ENCODE measurements around the gene FLYWCH2. TPM values are rescaled to one million over a fixed set of nuclear protein-coding genes. Genes with fewer than 3 reads are reported as not detected.

Gene FLYWCH2
- total and polyA plus RNA-seq, 3 donors from 2014 or later = 42.3 to 96.5 (median 96.1) TPM

DNA sequence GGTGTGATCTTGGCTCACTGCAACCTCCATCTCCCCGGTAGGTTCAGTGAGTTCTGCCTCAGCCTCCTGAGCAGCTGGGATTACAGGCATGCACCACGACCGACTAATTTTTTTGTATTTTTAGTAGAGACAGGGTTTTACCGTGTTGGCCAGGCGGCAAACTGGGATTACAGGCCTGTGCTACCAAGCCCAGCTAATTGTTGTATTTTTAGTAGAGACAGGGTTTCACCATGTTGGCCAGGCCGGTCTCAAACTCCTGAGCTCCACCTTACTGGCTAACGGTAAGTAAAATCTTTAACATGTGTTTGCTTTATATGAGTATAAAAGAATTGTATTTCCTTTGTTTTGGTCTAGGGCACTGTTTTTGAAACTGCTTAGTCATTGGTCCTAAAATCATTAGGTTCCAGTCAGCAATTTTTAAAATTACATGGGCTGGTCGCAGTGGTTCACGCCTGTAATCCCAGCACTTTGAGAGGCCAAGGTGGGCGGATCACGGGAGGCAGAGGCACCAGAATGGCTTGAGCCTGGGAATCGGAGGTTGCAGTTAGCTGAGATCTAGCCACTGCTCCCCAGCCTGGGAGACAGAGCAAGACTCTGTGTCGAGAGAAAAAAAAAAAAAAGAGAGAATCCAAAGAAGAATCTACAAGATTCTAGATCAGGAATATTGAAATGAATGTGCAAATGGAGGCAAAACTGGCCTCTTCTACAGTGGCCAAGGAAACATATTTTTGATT, 32.3 kb downstream of the FLYWCH2 start:
- H3K27me3 ChIP-seq = no peaks in the 10 kb centered on the region
- DNase-seq = no peak
- no peak overlapping the region for H3K27ac ChIP-seq
- TF ChIP-seq, protein P1, sequence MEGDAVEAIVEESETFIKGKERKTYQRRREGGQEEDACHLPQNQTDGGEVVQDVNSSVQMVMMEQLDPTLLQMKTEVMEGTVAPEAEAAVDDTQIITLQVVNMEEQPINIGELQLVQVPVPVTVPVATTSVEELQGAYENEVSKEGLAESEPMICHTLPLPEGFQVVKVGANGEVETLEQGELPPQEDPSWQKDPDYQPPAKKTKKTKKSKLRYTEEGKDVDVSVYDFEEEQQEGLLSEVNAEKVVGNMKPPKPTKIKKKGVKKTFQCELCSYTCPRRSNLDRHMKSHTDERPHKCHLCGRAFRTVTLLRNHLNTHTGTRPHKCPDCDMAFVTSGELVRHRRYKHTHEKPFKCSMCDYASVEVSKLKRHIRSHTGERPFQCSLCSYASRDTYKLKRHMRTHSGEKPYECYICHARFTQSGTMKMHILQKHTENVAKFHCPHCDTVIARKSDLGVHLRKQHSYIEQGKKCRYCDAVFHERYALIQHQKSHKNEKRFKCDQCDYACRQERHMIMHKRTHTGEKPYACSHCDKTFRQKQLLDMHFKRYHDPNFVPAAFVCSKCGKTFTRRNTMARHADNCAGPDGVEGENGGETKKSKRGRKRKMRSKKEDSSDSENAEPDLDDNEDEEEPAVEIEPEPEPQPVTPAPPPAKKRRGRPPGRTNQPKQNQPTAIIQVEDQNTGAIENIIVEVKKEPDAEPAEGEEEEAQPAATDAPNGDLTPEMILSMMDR (IDR thresholded peaks at IDR 0.05) = no peak
- no peak for TF ChIP-seq POLR2A (IDR thresholded peaks at IDR 0.05)
- WGBS, 2 donors = 75 to 90% methylated on average over 13 of the region's 13 CpGs
- no peak overlapping the region for H3K4me3 ChIP-seq
- H3K9me3 ChIP-seq = no peaks in the 10 kb centered on the region
- H3K36me3 ChIP-seq (ENCODE audit: low read depth, missing control alignments) = no peaks in the 10 kb centered on the region
- intact Hi-C loops (cut with DNase I; ENCODE audit: low total_unique reads) = no loop called here
- H3K4me1 ChIP-seq = peaks cover 7% of the 10 kb centered on the region

- intact Hi-C loops (cut with DNase I; ENCODE audit: low total_unique reads) = no loop called here
- Histone ChIP-seq H3K36me3 (ENCODE audit: low read depth, missing control alignments) (no peaks in the 10 kb centered on the region), H3K4me1 (no peaks in the 10 kb centered on the region), H3K4me3 (no peak overlapping the region), H3K27ac (peak overlapping the region; percentile 62 to 63), H3K9me3 (no peaks in the 10 kb centered on the region), H3K27me3 (no peaks in the 10 kb centered on the region)
- no peak for TF ChIP-seq POLR2A (IDR thresholded peaks at IDR 0.05)
- TF ChIP-seq, protein P1 (IDR thresholded peaks at IDR 0.05) = peak; percentile 92 to 98 (median 96)
- peak; percentile 78 for DNase-seq
- WGBS, 2 donors = 7 to 14% methylated on average over 10 to 13 of the region's 13 CpGs
These were observed 36.7 kb downstream of the FLYWCH2 start for GRCh38 chr16:2919511-2920255.

DNA sequence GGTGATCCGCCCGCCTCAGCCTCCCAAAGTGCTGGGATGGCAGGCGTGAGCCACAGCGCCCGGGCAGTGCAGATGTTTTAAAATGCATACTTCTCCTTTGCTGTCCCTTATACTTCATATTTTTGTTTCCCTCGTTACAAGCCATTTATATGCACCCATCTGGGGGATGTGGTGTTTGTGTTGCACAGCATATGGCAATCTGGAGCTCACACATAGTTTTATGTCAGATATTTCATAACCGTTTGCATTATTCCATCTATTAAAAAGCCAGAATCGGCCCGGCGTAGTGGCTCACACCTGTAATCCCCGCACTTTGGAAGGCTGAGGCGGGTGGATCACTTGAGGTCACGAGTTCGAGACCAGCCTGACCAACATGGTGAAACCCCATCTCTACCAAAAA, 40.5 kb downstream of the FLYWCH2 start:
- WGBS, 2 donors = 92 to 94% methylated on average over 14 of the region's 14 CpGs
- no peak overlapping the region for H3K27ac ChIP-seq
- no peak for DNase-seq
- no peaks in the 10 kb centered on the region for H3K9me3 ChIP-seq
- H3K4me1 ChIP-seq = peaks cover 9% of the 10 kb centered on the region
- no peaks in the 10 kb centered on the region for H3K36me3 ChIP-seq (ENCODE audit: low read depth, missing control alignments)
- TF ChIP-seq POLR2A (IDR thresholded peaks at IDR 0.05) = no peak
- TF ChIP-seq, protein P1 (IDR thresholded peaks at IDR 0.05) = no peak
- no peaks in the 10 kb centered on the region for H3K27me3 ChIP-seq
- no peak overlapping the region for H3K4me3 ChIP-seq
- intact Hi-C loops (cut with DNase I; ENCODE audit: low total_unique reads) = no loop called here

DNA sequence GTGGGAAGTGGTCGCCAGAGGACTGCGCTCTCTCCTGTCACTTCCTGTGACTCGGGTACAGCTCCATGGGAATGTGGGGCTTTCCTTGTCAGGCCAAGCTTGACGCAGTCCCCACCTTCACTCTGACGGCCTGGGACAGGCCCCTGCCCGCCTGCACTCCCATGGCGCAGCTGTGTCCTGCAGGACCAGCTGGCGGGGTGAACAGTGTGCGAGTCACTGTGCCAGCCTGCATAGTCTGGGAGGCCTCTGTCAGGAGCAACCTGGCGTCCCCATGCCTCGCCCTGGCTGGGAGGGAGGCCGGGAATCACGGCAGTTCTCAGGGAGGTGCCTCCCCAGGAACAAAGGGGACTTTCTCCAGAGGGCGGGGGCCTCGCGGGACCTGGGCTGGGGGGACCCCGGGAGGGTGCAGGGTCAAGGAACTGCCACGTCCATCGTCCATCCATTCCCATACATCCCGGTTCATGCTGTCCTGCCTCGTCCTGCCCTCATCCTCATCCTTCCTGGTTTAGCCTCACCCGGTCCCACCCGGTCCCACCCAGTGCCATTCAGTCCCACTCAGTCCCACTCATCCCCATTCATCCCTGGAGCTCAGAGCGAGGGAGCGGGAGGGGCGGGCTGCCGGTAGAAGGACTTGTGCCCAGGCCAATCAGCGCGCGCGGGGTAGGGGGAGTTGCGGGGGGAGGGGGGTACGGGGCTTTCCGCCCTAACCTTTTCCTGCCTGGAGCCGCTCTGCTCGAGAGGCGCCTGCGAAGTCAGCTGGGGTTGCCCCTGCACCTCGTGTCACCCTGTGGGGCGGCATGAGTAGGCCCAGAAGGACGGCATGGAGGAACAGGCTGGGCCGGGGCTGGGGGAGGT, 42.1 kb downstream of the FLYWCH2 start:
- Histone ChIP-seq H3K36me3 (ENCODE audit: low read depth, missing control alignments) (no peaks in the 10 kb centered on the region), H3K27ac (no peak overlapping the region), H3K4me1 (peaks cover 9% of the 10 kb centered on the region), H3K9me3 (no peaks in the 10 kb centered on the region), H3K27me3 (no peaks in the 10 kb centered on the region), H3K4me3 (peak overlapping the region in 1 of 2 donors; percentile 10)
- no peak for DNase-seq
- TF ChIP-seq, protein P1 (IDR thresholded peaks at IDR 0.05) = no peak
- TF ChIP-seq POLR2A (IDR thresholded peaks at IDR 0.05) = no peak
- 58 to 63% methylated on average over 19 to 38 of the region's 42 CpGs for whole genome bisulfite sequencing, 2 donors
- intact Hi-C loops (cut with DNase I; ENCODE audit: low total_unique reads) = no loop called here

Measured in testis (tissue), 3 donors.